Measurements from ENCODE around the gene SRSF1. TPM values are rescaled to one million over a fixed set of nuclear protein-coding genes. Genes with fewer than 3 reads are reported as not detected.

The SRSF1 gene, protein sequence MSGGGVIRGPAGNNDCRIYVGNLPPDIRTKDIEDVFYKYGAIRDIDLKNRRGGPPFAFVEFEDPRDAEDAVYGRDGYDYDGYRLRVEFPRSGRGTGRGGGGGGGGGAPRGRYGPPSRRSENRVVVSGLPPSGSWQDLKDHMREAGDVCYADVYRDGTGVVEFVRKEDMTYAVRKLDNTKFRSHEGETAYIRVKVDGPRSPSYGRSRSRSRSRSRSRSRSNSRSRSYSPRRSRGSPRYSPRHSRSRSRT
- polyA plus RNA-seq (2011; rRNA removed) (332 and 490 TPM in 2 replicates), polyA plus RNA-seq (2017; fragmentation: RNase III; extraction: RNeasy Plus Mini Kit Qiagen cat#74134 plus additional on column Dnase treatment) (364 to 399 TPM (median 368 TPM) in 3 replicates), polyA minus RNA-seq (2011; rRNA and poly(A)+ RNA removed) (330 and 342 TPM in 2 replicates)
- polyA plus RNA-seq (2012; cell fraction: cytosol; rRNA removed): 272 and 316 TPM in 2 replicates
- 597 and 706 TPM in 2 replicates for polyA plus RNA-seq (2012; cell fraction: nucleus; rRNA removed)

DNA sequence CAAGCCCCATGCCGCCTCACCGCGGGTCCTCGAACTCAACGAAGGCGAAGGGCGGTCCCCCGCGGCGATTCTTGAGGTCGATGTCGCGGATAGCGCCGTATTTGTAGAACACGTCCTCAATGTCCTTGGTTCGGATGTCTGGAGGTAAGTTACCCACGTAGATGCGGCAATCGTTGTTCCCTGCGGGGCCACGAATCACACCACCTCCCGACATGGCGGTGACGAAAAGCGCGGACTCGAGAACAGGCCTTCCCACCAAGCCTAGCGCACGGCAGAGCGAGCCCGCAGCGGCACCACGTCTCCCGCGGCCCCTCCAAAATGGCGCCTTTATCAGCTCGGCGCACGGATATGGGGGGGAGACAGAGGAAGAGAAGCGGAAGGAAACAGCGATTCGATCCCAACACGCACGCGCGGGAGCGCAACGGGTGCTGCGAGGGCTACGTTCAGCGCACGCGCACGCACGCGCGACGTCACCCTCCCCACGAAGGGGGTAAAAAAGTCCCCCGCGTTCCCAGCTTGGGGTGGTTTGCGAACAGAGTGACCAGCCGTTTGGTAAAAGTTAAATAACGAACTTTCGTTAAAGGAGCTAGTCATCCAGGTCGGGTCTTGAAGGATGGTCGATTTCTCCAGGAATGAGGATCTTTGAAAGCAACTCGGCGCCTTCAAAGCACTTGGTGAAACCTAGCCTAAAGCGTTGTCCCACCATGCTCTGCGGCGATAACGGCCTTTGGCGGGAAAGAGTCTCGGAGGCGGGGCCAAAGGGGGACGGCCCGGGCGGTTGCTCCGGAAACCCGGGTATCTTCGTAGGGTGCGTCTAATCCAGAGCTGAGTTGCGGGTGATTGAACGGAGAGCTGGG is at the start of gene SRSF1:
Gene SRSF1, minus strand, starts transcription at position 323 of the 857 bp plus-strand sequence. Its CDS starts 109 bp downstream, at position 214.
- POLR2A ChIA-PET: interaction anchor here (0.6 to 3.9 kb wide), 28 partner anchors 11 to 1208 kb away, joined by 3 to 86 read pairs (median 5); partner anchors contain the start of genes CUEDC1, DYNLL2, MRPS23 and VEZF1
- CTCF ChIA-PET: interaction anchor here (0.7 to 26.3 kb wide), 10 partner anchors 9 to 978 kb away, joined by 3 to 1377 read pairs (median 6); partner anchors contain the start of gene MRPS23
- DNase-seq (ENCODE audit: low read depth in 1 of 2, low spot score in 1 of 2): peak; percentile 98 to 99
- WGBS (ENCODE audit: missing lambda C conversion rate): under 1% methylated on average over 85 of the region's 86 CpGs
- H3K27ac ChIP-seq: peak within 1 kb of the TSS; percentile 95 to 97
- peak; percentile 73 for FAIRE-seq
- H3K4me1 ChIP-seq: peaks cover 39% of the 10 kb centered on the region
- H3K4me2 ChIP-seq: peak within 1 kb of the TSS; percentile 89
- peak within 1 kb of the TSS; percentile 71 for H3K4me3 ChIP-seq
- peak; percentile 89 to 92 for ATAC-seq
- no peaks in the 10 kb centered on the region for H3K9me3 ChIP-seq
- TF ChIP-seq FOSB (CRISPR knock-in tag; IDR thresholded peaks at IDR 0.05) (no peak), KDM1A (IDR thresholded peaks at IDR 0.05; ENCODE audit: low read depth) (no peak), POLR2AphosphoS2 (conservative IDR thresholded peaks at IDR 0.05; ENCODE audit: low read length) (no peak), KDM5A (IDR thresholded peaks at IDR 0.05) (no peak), ZC3H11A (IDR thresholded peaks at IDR 0.05) (no peak), CBX2 (IDR thresholded peaks at IDR 0.05; ENCODE audit: borderline replicate concordance, low read depth) (no peak), HOXB13 (CRISPR knock-in tag; IDR thresholded peaks at IDR 0.05; ENCODE audit: low read depth) (no peak), NPAS2 (CRISPR knock-in tag; IDR thresholded peaks at IDR 0.05; ENCODE audit: borderline replicate concordance) (no peak), EHMT2 (IDR thresholded peaks at IDR 0.05; ENCODE audit: low read depth) (no peak), NR3C1 (IDR thresholded peaks at IDR 0.05) (no peak), HOXB5 (CRISPR knock-in tag; IDR thresholded peaks at IDR 0.05) (peak; percentile 16; the same call in 1 of the 2 replicates), SMC3 (IDR thresholded peaks at IDR 0.05) (no peak), CBX8 (IDR thresholded peaks at IDR 0.05) (no peak), TFCP2L1 (CRISPR knock-in tag; IDR thresholded peaks at IDR 0.05) (peak; percentile 56), JUN (IDR thresholded peaks at IDR 0.05) (peak; percentile 89 to 97), FOXS1 (CRISPR knock-in tag; IDR thresholded peaks at IDR 0.05) (no peak), NFE2L2 (conservative IDR thresholded peaks at IDR 0.05; ENCODE audit: low read length) (0 out of 2 replicates have a peak, but pooled peaks have one; percentile 1), TP53 (CRISPR knock-in tag; IDR thresholded peaks at IDR 0.05) (peak; percentile 26; the same call in 1 of the 2 replicates), CEBPB (IDR thresholded peaks at IDR 0.05) (no peak), MAFK (IDR thresholded peaks at IDR 0.05; ENCODE audit: partially characterized antibody) (no peak), GATA3 (IDR thresholded peaks at IDR 0.05; ENCODE audit: borderline replicate concordance) (peak; percentile 8; the same call in 1 of the 2 replicates), POLR2A (IDR thresholded peaks at IDR 0.05; ENCODE audit: low read length) (peak; percentile 98)
- TF ChIP-seq, protein P1, sequence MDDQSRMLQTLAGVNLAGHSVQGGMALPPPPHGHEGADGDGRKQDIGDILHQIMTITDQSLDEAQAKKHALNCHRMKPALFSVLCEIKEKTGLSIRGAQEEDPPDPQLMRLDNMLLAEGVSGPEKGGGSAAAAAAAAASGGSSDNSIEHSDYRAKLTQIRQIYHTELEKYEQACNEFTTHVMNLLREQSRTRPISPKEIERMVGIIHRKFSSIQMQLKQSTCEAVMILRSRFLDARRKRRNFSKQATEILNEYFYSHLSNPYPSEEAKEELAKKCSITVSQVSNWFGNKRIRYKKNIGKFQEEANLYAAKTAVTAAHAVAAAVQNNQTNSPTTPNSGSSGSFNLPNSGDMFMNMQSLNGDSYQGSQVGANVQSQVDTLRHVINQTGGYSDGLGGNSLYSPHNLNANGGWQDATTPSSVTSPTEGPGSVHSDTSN (IDR thresholded peaks at IDR 0.05): peak; percentile 86
- TF ChIP-seq, protein P2, sequence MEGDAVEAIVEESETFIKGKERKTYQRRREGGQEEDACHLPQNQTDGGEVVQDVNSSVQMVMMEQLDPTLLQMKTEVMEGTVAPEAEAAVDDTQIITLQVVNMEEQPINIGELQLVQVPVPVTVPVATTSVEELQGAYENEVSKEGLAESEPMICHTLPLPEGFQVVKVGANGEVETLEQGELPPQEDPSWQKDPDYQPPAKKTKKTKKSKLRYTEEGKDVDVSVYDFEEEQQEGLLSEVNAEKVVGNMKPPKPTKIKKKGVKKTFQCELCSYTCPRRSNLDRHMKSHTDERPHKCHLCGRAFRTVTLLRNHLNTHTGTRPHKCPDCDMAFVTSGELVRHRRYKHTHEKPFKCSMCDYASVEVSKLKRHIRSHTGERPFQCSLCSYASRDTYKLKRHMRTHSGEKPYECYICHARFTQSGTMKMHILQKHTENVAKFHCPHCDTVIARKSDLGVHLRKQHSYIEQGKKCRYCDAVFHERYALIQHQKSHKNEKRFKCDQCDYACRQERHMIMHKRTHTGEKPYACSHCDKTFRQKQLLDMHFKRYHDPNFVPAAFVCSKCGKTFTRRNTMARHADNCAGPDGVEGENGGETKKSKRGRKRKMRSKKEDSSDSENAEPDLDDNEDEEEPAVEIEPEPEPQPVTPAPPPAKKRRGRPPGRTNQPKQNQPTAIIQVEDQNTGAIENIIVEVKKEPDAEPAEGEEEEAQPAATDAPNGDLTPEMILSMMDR (IDR thresholded peaks at IDR 0.05): no peak
- TF ChIP-seq, protein P3, sequence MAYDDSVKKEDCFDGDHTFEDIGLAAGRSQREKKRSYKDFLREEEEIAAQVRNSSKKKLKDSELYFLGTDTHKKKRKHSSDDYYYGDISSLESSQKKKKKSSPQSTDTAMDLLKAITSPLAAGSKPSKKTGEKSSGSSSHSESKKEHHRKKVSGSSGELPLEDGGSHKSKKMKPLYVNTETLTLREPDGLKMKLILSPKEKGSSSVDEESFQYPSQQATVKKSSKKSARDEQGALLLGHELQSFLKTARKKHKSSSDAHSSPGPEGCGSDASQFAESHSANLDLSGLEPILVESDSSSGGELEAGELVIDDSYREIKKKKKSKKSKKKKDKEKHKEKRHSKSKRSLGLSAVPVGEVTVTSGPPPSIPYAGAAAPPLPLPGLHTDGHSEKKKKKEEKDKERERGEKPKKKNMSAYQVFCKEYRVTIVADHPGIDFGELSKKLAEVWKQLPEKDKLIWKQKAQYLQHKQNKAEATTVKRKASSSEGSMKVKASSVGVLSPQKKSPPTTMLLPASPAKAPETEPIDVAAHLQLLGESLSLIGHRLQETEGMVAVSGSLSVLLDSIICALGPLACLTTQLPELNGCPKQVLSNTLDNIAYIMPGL (CRISPR knock-in tag; IDR thresholded peaks at IDR 0.05; ENCODE audit: borderline replicate concordance): peak; percentile 74; the same call in 1 of the 2 replicates
- TF ChIP-seq, protein P4, sequence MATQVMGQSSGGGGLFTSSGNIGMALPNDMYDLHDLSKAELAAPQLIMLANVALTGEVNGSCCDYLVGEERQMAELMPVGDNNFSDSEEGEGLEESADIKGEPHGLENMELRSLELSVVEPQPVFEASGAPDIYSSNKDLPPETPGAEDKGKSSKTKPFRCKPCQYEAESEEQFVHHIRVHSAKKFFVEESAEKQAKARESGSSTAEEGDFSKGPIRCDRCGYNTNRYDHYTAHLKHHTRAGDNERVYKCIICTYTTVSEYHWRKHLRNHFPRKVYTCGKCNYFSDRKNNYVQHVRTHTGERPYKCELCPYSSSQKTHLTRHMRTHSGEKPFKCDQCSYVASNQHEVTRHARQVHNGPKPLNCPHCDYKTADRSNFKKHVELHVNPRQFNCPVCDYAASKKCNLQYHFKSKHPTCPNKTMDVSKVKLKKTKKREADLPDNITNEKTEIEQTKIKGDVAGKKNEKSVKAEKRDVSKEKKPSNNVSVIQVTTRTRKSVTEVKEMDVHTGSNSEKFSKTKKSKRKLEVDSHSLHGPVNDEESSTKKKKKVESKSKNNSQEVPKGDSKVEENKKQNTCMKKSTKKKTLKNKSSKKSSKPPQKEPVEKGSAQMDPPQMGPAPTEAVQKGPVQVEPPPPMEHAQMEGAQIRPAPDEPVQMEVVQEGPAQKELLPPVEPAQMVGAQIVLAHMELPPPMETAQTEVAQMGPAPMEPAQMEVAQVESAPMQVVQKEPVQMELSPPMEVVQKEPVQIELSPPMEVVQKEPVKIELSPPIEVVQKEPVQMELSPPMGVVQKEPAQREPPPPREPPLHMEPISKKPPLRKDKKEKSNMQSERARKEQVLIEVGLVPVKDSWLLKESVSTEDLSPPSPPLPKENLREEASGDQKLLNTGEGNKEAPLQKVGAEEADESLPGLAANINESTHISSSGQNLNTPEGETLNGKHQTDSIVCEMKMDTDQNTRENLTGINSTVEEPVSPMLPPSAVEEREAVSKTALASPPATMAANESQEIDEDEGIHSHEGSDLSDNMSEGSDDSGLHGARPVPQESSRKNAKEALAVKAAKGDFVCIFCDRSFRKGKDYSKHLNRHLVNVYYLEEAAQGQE (IDR thresholded peaks at IDR 0.05): peak; percentile 18; the same call in 1 of the 2 replicates
- TF ChIP-seq, protein P5, sequence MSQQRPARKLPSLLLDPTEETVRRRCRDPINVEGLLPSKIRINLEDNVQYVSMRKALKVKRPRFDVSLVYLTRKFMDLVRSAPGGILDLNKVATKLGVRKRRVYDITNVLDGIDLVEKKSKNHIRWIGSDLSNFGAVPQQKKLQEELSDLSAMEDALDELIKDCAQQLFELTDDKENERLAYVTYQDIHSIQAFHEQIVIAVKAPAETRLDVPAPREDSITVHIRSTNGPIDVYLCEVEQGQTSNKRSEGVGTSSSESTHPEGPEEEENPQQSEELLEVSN (IDR thresholded peaks at IDR 0.05; ENCODE audit: borderline replicate concordance, low read depth): peak; percentile 99
- TF ChIP-seq, protein P6, sequence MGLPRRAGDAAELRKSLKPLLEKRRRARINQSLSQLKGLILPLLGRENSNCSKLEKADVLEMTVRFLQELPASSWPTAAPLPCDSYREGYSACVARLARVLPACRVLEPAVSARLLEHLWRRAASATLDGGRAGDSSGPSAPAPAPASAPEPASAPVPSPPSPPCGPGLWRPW (IDR thresholded peaks at IDR 0.05): no peak
- TF ChIP-seq, protein P7, sequence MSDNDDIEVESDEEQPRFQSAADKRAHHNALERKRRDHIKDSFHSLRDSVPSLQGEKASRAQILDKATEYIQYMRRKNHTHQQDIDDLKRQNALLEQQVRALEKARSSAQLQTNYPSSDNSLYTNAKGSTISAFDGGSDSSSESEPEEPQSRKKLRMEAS (IDR thresholded peaks at IDR 0.05): peak; percentile 96
